ENCODE measurements around the gene PPARA.

DNA sequence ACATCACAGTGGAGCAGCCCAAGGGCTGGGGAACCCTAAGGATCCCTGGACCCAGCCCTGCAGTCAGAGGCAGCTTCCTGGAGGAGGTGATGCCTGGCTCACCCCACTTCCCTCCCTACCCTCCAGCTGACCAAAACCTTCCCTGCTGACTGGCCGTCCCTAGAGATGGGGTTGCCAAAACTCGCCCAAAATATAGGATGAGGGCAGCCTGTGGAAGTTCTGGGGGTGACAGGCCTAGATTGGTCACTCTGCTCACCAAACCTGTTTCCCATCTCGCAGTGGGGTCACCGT, 35.0 kb upstream of the PPARA start:
- TF ChIP-seq, protein P1, sequence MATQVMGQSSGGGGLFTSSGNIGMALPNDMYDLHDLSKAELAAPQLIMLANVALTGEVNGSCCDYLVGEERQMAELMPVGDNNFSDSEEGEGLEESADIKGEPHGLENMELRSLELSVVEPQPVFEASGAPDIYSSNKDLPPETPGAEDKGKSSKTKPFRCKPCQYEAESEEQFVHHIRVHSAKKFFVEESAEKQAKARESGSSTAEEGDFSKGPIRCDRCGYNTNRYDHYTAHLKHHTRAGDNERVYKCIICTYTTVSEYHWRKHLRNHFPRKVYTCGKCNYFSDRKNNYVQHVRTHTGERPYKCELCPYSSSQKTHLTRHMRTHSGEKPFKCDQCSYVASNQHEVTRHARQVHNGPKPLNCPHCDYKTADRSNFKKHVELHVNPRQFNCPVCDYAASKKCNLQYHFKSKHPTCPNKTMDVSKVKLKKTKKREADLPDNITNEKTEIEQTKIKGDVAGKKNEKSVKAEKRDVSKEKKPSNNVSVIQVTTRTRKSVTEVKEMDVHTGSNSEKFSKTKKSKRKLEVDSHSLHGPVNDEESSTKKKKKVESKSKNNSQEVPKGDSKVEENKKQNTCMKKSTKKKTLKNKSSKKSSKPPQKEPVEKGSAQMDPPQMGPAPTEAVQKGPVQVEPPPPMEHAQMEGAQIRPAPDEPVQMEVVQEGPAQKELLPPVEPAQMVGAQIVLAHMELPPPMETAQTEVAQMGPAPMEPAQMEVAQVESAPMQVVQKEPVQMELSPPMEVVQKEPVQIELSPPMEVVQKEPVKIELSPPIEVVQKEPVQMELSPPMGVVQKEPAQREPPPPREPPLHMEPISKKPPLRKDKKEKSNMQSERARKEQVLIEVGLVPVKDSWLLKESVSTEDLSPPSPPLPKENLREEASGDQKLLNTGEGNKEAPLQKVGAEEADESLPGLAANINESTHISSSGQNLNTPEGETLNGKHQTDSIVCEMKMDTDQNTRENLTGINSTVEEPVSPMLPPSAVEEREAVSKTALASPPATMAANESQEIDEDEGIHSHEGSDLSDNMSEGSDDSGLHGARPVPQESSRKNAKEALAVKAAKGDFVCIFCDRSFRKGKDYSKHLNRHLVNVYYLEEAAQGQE (IDR thresholded peaks at IDR 0.05; ENCODE audit: low read depth) = no peak
- no peak for TF ChIP-seq TAF1 (IDR thresholded peaks at IDR 0.05; ENCODE audit: low read depth)
